GM21526 (cell line): Measurements from ENCODE around the gene PTH2R.
"Not testable (repeated sequence)": the region's sequence is repeated elsewhere in the genome, so short reads cannot be mapped to it uniquely, and the experiment has no call there.

ENCODE experiments used
- ATAC-seq: cut with Tn5 transposase; IDR thresholded peaks from one replicate; pipeline ENCODE4 v1.9.1; 2021; ENCODE audit warnings: moderate library complexity; ENCODE audit not compliant: unreplicated experiment, low FRiP score

The PTH2R gene

DNA sequence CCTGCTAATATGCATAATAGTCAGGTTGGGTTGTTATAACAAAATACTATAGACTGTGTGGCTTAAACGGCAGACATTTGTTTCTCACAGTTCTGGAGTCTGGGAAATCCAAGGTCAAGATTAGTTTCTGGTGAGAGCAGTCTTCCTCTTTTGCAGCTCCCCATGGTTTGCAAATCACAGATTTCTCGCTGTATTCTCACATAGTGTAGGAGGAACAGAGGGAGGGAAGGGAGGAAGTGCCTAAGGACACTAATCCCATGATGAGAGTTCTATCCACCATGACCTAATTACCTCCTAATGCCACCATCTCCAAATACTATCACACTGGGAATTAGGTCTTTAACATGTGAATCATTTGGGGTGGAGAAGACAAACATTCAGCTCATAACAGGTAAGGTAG, 20.1 kb upstream of the PTH2R start:
- ATAC-seq: no peak

DNA sequence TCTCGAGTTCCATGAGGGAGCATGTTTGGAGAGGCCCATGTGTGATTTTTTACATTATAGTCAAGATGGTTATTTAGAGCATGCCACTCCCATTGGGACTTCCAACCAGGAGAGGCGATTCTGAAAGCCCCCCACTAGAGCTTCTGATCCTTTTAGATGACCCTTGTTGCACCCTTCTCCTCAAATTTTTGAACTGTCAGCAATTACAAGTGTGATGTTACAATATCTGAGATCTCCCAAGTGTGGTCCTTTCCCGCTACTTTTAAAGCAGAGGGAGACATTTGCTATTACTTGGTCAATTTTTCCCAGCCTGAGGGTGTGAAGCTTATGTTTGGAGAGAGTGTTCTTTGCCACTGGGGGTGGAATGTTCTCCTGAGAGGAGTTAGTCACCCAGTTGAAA, 16.7 kb upstream of the PTH2R start:
- no peak for ATAC-seq

DNA sequence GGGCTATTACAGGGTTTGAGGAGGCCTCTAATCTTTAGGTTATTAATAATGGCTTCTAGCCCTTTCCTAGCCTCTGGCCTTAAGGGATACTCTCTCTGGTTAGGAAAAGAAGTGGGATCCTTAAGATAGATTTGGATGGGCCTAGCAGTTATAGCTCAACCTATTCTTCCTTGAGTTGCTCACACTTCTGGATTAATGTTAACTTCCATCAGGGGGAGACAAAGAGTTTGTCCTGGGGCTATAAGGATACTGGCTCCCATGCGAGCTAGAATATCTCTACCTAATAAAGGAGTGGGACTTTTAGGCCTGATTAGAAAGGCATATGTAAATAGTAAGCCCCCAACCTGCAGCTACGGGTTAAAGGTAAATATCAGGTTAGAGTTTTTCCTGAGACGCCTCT, 14.3 kb upstream of the PTH2R start:
- no peak for ATAC-seq

DNA sequence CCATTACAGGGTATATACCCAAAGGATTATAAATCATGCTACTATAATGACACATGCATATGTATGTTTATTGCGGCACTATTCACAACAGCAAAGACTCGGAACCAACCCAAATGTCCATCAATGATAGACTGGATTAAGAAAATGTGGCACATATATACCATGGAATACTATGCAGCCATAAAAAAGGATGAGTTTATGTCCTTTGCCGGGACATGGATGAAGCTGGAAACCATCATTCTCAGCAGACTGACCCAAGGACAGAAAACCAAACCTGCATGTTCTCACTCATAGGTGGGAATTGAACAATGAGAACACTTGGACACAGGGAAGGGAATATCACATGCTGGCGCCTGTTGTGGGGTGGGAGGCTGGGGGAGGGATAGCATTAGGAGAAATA, 9.8 kb upstream of the PTH2R start:
- ATAC-seq: not testable (repeated sequence)

DNA sequence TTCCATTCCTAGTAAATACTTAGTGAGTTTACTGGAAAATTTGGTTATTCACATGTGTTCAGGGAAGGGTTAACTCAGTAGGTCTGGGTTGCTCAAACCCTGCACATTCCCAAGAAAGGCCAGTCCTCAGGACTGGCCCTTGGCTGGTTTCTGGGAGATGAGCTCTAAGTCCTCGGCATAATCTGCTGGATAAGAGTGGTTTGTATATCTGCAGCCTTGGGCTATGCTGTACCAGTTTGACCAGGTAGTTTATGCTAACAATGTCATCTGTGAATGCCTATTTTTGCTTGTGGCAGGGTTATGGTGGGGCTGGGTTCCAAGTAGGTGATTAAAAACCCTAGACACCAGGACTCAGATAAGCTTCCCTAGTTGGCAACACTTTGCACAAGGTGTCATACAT, 7.4 kb upstream of the PTH2R start:
- no peak for ATAC-seq

DNA sequence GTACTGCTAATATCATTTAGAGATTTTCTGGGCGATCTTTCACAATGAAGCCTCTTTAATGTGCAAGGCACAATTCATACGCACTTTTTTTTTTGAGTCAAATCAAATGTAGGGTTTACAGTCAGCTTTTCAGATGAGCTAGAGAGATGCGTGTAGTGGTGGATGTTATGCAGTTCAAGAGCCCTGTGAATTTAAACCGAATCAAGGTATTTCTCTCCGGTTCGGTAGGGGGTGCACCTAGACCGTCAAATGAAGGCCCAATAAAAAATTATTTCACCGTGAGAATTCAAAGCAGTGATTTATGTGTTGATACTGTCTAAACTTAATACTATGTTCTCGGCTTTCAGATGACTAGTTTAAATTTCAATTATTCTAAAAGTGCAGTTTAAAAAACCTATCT, 1.1 kb downstream of the PTH2R start:
- no peak for ATAC-seq

DNA sequence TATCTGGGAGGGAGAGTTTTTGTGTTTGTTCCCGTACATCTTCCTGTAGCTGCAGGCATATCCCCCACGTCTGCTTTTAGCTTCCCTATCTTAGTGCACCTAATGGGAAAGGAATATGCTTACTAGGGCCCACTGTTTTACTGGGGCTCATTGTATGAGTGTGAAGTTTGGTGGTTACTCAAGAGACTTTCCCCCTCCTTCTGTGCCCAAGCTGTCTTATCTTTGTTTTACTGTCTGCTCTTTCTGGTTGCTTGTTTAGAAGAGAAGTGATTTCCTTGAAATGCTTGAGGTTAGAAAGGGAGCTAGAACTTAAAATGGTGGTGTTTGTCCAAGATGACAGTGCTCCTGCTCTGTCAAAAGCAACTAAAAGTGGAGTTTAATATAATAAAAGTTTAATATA, 7.3 kb downstream of the PTH2R start:
- no peak for ATAC-seq

DNA sequence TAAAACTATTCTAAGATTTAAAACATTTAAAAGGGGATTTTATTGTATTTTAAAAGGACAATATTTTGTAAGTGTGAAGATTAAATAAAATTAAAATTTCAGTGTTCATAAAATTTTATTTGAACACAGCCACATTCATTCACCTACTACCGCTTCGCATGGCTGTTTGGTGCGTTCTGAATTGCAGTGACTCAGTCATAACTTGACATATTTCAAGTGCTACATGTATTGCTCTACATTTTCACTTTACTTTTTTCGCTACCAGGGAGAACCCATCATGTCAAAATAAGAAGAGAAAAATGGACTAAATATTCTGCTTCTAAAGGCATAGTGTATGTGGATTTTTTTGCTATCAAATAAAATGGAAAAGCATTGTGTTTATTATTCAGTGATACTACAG, 8.7 kb downstream of the PTH2R start:
- no peak for ATAC-seq

DNA sequence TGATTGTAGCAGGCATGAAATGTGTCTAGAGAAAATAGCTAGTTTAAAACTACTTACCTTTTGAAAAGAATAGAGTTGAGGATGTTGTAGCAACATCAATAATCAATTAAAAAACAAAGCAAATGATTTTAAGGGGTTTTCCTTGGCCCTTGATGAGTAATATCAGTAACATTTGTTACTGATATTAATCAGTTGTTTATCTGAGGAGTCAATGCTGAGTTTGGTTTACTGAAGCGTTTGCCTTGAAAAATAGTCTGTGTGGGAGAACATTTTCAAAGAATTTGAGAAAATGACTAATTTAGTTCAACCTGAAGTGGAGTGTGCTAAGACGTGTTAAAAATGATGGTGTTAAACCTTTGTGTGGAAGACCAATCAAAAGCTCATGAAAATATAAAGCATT, 9.3 kb downstream of the PTH2R start:
- ATAC-seq: no peak

DNA sequence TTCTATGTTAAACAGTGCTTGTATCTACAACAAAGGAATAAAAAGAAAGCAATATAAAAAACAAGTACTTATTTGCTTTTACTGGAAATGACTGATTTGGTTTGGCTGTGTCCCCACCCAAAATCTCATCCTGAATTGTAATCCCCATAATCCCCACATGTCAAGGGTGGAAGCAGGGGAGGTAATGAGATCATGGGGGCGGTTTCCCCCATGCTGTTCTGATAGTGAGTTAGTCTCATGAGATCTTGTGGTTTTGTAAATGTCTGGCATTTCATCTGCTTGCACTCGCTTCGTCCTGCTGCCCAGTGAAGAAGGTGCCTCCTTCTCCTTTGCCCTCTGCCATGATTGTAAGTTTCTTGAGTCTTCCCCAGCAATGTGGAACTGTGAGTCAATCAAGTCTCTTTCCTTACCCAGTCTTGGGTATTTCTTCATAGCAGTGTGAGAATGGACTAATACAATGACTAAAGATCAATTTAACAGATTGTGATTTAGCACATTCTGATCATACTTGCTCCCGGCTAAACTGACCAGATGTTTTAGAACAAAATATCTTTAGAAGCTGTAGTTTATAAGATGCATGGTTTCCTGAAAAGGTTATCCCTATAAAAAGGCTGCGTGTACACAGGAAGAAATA, 19.9 kb downstream of the PTH2R start:
- ATAC-seq: no peak

DNA sequence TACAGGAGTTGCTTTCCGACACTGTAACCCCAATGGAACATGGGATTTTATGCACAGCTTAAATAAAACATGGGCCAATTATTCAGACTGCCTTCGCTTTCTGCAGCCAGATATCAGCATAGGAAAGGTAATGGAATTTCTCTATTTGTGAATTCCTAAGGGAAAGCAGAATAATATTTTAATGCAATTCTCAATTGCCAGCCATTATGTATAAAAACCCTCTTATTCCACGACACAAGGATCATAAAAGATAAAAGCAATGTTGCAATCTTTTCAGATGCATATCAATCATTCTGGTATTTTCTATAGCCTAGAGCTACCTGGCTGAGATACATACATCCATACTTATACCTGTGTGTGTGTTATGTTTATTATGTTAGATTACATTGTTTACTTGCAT, 31.2 kb downstream of the PTH2R start:
- ATAC-seq: no peak

DNA sequence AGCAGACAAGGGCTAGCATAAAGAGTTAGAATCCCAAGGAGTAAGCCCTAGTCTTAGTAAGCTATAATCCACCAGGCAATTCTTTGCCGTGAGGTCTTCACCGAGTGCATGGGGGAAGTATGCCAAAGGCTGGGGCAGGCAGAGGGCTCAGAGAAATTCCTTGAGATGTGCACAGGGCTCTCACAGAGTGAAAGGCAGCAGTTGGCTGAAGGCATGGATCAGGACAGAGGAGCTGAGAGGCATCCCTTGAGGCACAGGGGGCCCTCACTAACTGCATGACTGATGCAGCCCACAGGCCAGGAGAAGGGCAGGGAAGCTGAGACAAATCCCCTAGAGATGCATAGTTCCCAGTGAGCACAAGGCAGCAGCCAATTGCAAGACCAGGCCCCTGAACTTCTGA, 34.1 kb downstream of the PTH2R start:
- no peak for ATAC-seq

DNA sequence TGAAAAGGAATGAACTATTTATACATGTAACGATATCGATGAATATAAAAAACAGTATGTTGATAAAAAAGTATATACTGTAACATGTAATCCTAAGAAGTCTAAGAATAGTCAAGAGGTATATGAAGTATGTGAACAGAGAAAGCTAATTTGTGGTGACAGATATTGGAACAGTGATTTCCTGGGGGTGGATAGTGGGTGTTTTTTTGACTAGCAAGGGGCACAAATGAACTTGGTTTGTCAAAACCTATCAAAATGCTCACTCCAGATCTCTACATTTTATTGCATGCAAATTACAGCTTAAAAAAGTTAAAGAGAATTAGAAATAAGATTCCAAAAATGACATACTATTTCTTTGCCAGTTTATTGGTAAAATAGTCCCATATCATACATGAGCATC, 35.4 kb downstream of the PTH2R start:
- no peak for ATAC-seq

DNA sequence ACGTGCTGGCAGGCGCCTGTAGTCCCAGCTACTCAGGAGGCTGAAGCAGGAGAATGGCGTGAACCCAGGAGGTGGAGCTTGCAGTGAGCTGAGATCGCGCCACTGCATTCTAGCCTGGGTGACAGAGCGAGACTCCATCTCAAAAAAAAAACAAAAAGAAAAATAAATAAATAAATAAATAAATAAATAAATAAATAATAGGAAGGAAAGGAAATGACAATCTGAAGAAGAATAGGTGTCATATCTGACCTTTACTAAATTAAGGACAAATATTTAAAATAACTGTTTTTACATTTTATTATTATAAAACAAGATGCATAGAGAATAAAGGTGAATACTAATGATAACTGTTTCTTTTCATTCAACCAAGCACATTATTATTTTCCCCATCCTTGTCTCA, 40.9 kb downstream of the PTH2R start:
- ATAC-seq: not testable (repeated sequence)

DNA sequence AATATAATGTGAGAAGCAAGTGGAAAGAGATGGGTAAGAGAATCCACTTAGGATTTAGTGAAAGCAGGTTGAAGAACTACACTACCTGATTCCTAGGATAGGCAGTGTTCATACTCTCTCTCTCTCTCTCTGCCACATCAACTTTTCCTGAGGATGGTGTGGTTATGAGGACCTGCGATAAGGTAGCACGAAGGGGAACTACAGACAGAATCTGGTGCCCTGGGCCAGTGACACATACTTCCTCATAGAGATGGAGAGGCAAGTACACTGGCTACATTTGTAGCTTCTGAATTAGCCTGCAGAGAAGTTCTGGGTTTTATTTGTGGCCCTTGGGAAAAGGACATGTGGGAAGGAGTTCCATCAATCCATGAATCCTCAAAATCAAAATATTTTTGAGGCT, 44.5 kb downstream of the PTH2R start:
- no peak for ATAC-seq

DNA sequence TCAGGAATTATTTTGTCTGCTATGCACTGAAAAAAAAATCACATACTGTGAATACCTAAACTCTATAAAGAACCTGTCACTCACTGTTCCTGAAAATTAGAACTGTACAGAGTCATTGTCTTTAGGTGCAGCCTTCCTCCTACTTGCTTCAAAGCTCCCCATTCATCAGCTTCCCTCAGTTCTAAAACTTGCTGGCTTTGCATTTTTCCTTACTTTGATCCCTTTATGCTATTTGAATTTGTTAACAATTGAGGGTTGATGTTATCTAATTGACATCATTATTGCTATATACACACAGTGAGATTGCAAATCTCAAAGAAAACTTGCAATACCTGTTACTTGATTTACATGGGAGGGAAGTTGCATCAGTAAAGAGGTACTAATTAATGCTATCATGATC, 48.3 kb downstream of the PTH2R start:
- no peak for ATAC-seq

DNA sequence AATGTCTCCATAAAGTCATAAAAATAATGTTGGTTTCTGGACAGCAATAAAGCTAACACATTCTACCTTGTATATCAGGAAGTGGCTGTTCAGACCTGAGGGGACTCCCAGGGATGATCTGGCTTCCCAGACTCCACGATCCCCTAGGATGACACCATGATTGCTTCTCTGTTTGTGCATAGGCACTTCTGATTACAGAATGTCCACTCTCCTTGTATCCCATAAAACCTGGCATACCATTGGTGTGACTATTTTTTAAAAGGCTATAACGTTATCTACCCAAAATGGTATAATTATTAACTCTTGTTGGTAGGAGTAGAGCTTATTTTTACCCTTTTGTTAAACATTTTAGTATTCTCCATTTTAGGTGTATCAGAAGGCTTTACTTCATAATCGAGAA, 57.1 kb downstream of the PTH2R start:
- ATAC-seq: no peak

DNA sequence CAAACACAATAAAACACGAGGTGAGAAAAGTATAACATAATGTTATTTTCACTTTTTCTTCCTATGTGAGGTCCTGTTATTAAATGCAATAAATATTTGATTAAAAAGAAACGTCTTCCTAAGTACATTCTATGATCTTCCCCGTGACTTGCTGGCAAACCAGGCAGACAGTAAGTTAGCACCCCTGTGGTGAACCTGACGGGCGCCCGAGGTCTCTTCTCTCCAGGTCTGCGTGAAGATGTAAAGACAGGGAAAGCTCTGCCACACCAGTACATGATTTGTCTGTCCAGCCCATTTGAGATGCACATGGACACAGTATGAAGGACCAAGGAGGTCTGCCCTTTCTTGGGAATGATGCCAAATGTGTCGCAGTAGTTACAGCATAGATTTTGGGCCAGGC, 57.6 kb downstream of the PTH2R start:
- no peak for ATAC-seq

DNA sequence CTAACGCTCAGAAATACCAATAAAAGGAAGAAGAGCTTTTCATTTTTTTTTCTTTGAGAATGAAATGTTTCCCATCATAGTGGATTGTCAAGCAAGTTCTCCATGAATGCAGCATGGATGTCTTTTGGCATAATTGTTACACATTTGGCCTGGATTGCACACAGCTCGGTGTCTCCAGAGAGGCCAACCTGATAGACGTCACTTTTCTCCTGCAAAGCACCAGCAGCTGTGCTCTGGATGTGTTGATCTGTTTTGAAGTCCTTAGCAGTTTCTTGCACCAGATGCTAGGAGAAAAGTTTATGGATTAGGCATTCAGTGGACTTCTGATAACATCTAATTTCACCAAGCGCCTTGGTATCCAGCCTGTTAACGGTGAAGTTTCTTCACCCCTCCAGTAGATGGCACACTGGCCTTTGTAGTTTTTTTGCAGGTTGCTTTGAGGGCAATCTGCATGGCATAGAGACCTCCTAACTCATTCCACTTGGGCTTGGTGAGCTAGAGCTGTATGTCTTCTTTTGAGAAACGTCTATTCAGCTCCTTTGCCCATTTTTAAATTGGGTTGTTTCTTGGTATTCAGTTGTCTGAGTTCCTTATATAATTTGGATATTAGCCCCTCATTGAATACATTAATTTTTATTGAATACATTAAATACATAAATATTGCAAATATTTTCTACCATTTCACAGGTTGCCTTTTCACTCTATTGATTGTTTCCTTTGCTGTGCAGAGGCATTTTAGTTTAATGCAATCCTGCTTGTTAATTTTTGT, 59.7 kb downstream of the PTH2R start:
- ATAC-seq: peak; percentile 76

DNA sequence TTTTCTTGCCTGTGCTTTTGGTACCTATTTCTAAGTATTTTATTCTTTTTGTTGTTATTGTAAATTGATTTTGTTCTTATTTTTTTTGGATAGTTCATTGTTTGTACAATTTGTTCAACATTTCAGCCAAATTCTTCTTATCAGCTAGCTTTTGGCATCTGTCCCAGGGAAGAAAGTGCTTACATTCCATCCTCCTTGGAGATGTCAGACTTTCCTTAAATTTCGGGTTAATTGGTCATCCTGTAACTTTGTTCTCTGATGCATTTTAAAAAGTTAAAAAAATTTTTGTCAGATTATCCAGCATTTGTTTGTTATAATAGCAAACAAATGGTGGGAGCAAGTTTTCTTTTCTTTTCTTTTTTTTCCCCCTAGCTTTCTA, 60.3 kb downstream of the PTH2R start:
- no peak for ATAC-seq

DNA sequence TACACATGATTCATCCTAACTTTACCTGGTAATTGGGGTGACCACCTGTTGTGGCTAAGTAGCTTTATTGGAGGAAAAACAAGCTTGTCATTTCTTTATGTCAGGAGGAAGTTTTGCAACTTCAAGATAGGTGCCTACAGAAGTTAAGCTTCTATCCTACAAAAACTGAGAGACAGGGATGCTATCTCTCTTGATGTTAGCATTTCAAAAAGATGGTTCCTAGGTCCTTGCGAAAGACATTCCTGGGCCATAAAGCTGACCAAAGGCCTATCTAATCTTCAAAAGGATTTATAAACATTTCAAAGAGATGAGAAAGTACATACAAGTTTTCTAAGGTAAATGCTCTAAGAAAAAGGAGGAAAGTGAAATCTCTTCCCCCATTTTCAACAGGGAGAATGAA, 61.0 kb downstream of the PTH2R start:
- no peak for ATAC-seq

DNA sequence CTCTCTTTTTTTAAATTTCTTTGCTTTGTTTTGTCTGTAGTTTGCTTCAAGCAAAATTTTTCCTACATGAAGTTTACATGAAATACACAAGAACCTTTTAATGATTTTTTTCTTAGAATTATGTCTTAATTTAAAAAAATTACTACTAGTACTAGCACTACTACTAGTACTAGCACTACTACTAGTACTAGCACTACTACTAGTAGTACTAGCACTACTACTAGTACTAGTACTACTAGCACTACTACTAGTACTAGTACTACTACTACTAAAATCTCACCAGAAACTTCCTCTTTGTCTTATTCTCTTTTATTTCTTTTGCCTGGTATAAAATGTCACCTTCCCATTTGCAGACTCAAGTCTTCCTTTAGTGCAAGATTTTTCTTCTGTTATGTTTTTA, 71.1 kb downstream of the PTH2R start:
- no peak for ATAC-seq

DNA sequence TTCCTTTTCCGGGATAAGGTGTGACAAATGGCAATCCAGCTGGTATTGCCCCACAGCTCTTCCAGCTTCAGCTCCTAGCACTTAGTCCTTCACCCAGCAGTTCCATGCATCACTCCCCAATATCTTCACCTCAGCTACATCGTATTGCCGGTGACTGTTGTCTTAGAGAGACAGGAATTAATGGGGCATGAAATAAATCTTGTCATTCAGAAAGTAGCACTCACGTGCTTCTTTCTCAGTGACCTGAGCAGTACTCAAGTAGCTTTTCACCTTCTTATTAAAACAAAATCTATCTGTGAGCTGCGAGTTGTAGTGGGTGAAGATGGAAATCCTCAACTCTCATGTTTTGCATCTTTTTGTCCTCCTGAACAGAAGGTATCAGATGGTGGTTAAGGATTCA, 72.8 kb downstream of the PTH2R start:
- ATAC-seq: no peak
